ENCODE results near the gene MAPK6. TPM values are rescaled to one million over a fixed set of nuclear protein-coding genes. Genes with fewer than 3 reads are reported as not detected.
A peak's percentile ranks its signal among the peaks of the same experiment; 100 is the strongest.

The MAPK6 gene
- total and polyA plus RNA-seq, 9 of the 15 experiments (the other 6 are each of a cell fraction or from before 2014, with no cell fraction given): 28.5 to 97.1 (median 74.0) TPM

GRCh38 chr15:52008698-52009434, 10.2 kb upstream of the MAPK6 start (continued):
- TF ChIP-seq, protein P1, sequence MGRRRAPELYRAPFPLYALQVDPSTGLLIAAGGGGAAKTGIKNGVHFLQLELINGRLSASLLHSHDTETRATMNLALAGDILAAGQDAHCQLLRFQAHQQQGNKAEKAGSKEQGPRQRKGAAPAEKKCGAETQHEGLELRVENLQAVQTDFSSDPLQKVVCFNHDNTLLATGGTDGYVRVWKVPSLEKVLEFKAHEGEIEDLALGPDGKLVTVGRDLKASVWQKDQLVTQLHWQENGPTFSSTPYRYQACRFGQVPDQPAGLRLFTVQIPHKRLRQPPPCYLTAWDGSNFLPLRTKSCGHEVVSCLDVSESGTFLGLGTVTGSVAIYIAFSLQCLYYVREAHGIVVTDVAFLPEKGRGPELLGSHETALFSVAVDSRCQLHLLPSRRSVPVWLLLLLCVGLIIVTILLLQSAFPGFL (CRISPR knock-in tag; IDR thresholded peaks at IDR 0.05): no peak
- TF ChIP-seq U2AF2 (optimal IDR thresholded peaks at IDR 0.05; ENCODE audit: low read depth, low read length) (no peak), MAZ (CRISPR knock-in tag; conservative IDR thresholded peaks at IDR 0.05 in 1 of 2, IDR thresholded peaks at IDR 0.05 in 1 of 2) (no peak), ZFP36 (IDR thresholded peaks at IDR 0.05; ENCODE audit: low read depth, low read length, partially characterized antibody) (no peak), RNF219 (CRISPR knock-in tag; IDR thresholded peaks at IDR 0.05) (no peak), STAT6 (CRISPR knock-in tag; IDR thresholded peaks at IDR 0.05) (no peak), ZNF436 (CRISPR knock-in tag; IDR thresholded peaks at IDR 0.05) (no peak), ZNF586 (CRISPR knock-in tag; conservative IDR thresholded peaks at IDR 0.05) (no peak), SIX5 (IDR thresholded peaks at IDR 0.05; ENCODE audit: borderline replicate concordance in 1 of 2, insufficient read depth in 1 of 2, low read depth in 1 of 2, low read length in 2 of 2) (no peak), SMAD2 (IDR thresholded peaks at IDR 0.05; ENCODE audit: low read depth, low read length) (no peak), DMBX1 (CRISPR knock-in tag; IDR thresholded peaks at IDR 0.05; ENCODE audit: borderline replicate concordance) (peak; percentile 54; the same call in 1 of the 2 replicates), NR2C2 (CRISPR knock-in tag; IDR thresholded peaks at IDR 0.05) (no peak), NR2C2 (tag; IDR thresholded peaks at IDR 0.05) (peak; percentile 85), HDAC2 (IDR thresholded peaks at IDR 0.05) (peak; percentile 62; the same call in 1 of the 2 replicates)
- TF ChIP-seq, protein P2, sequence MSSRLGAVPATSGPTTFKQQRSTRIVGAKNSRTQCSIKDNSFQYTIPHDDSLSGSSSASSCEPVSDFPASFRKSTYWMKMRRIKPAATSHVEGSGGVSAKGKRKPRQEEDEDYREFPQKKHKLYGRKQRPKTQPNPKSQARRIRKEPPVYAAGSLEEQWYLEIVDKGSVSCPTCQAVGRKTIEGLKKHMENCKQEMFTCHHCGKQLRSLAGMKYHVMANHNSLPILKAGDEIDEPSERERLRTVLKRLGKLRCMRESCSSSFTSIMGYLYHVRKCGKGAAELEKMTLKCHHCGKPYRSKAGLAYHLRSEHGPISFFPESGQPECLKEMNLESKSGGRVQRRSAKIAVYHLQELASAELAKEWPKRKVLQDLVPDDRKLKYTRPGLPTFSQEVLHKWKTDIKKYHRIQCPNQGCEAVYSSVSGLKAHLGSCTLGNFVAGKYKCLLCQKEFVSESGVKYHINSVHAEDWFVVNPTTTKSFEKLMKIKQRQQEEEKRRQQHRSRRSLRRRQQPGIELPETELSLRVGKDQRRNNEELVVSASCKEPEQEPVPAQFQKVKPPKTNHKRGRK (tag; IDR thresholded peaks at IDR 0.05): no peak
- TF ChIP-seq, protein P3, sequence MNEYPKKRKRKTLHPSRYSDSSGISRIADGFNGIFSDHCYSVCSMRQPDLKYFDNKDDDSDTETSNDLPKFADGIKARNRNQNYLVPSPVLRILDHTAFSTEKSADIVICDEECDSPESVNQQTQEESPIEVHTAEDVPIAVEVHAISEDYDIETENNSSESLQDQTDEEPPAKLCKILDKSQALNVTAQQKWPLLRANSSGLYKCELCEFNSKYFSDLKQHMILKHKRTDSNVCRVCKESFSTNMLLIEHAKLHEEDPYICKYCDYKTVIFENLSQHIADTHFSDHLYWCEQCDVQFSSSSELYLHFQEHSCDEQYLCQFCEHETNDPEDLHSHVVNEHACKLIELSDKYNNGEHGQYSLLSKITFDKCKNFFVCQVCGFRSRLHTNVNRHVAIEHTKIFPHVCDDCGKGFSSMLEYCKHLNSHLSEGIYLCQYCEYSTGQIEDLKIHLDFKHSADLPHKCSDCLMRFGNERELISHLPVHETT (CRISPR knock-in tag; conservative IDR thresholded peaks at IDR 0.05 in 1 of 2, IDR thresholded peaks at IDR 0.05 in 1 of 2): no peak

Measured in K562 (cell line).